Urothelium cell line (cell line): Measurements from ENCODE around the gene GHRL.

Experiments
- DNase-seq: peaks from one replicate; pipeline ENCODE4 v3.0.0; 2011; ENCODE audit warnings: low spot score, mixed read lengths
- FAIRE-seq: peaks from 2 replicates; lab custom pipeline; 2011; peaks lifted over from hg19 to GRCh38; lab: Jason Lieb, UNC

The GHRL gene

GRCh38 chr3:10328460-10329071 lies 35.8 kb upstream of the GHRL start:
- no peak for FAIRE-seq
- DNase-seq: no peak

GRCh38 chr3:10327592-10327991 lies 34.8 kb upstream of the GHRL start:
- DNase-seq (no peak), FAIRE-seq (no peak)

- DNase-seq (no peak), FAIRE-seq (no peak)
Observed at GRCh38 chr3:10322352-10322710, 29.6 kb upstream of the GHRL start.

GRCh38 chr3:10321630-10322351 lies 29.0 kb upstream of the GHRL start:
- DNase-seq: no peak
- no peak for FAIRE-seq

- DNase-seq: no peak
Observed at GRCh38 chr3:10320320-10320677, 27.6 kb upstream of the GHRL start.

GRCh38 chr3:10319804-10320203 lies 27.1 kb upstream of the GHRL start:
- FAIRE-seq (no peak), DNase-seq (no peak)

More at GRCh38 chr3:10320320-10320677, 27.6 kb upstream of the GHRL start:
- FAIRE-seq: no peak

- no peak for FAIRE-seq
- DNase-seq: no peak
Observed at GRCh38 chr3:10319251-10319650, 26.5 kb upstream of the GHRL start.

- no peak for DNase-seq
- FAIRE-seq: no peak
Observed at GRCh38 chr3:10317961-10318350, 25.2 kb upstream of the GHRL start.

- FAIRE-seq: no peak
- no peak for DNase-seq
Observed at GRCh38 chr3:10317311-10317960, 24.7 kb upstream of the GHRL start.

- DNase-seq (no peak), FAIRE-seq (no peak)
Observed at GRCh38 chr3:10315771-10316344, 23.1 kb upstream of the GHRL start.

GRCh38 chr3:10315101-10315500 lies 22.4 kb upstream of the GHRL start:
- DNase-seq: no peak

GRCh38 chr3:10312861-10313260 lies 20.1 kb upstream of the GHRL start:
- DNase-seq: no peak
- no peak for FAIRE-seq

More at GRCh38 chr3:10315101-10315500, 22.4 kb upstream of the GHRL start:
- FAIRE-seq: no peak

- FAIRE-seq: no peak
- no peak for DNase-seq
Observed at GRCh38 chr3:10312391-10312790, 19.6 kb upstream of the GHRL start.

- FAIRE-seq (no peak), DNase-seq (no peak)
Observed at GRCh38 chr3:10311710-10312109, 19.0 kb upstream of the GHRL start.

- FAIRE-seq: no peak
- DNase-seq: no peak
Observed at GRCh38 chr3:10310578-10310977, 17.8 kb upstream of the GHRL start.

- DNase-seq (no peak), FAIRE-seq (no peak)
Observed at GRCh38 chr3:10309736-10310135, 17.0 kb upstream of the GHRL start.

- no peak for DNase-seq
- FAIRE-seq: no peak
Observed at GRCh38 chr3:10308678-10309077, 15.9 kb upstream of the GHRL start.

- DNase-seq (no peak), FAIRE-seq (no peak)
Observed at GRCh38 chr3:10306156-10306555, 13.4 kb upstream of the GHRL start.

GRCh38 chr3:10305331-10305902 lies 12.7 kb upstream of the GHRL start:
- DNase-seq (no peak), FAIRE-seq (no peak)

GRCh38 chr3:10304905-10305304 lies 12.2 kb upstream of the GHRL start:
- FAIRE-seq (no peak), DNase-seq (no peak)

- FAIRE-seq (peak; percentile 30), DNase-seq (no peak)
Observed at GRCh38 chr3:10303785-10304184, 11.0 kb upstream of the GHRL start.

- FAIRE-seq (no peak), DNase-seq (no peak)
Observed at GRCh38 chr3:10303105-10303504, 10.4 kb upstream of the GHRL start.
